HL-60 (cell line): ENCODE data around the gene GRB7.

ENCODE experiments used
- DNase-seq, 2 experiments: peaks; one replicate each; pipeline ENCODE4 v3.0.0-alpha.2; 2010 to 2020; ENCODE audit warnings: low read depth in 1 of 2, low spot score in 1 of 2
- H3K27ac ChIP-seq: fragments of 250-450 bp; sonication (Bioruptor Pico); replicated peaks from 2 replicates; pipeline ENCODE4 v1.5.1; 2020; ENCODE audit warnings: mild to moderate bottlenecking, moderate library complexity
- H3K27me3 ChIP-seq: fragments of 250-450 bp; sonication (Bioruptor Pico); 2 replicates; pipeline ENCODE4 v1.5.1; 2021; ENCODE audit warnings: mild to moderate bottlenecking, moderate library complexity; ENCODE audit not compliant: insufficient read depth, poor library complexity, severe bottlenecking
- H3K4me3 ChIP-seq: replicated peaks from 2 replicates; pipeline ENCODE4 v1.5.1; 2011; ENCODE audit warnings: mild to moderate bottlenecking, control low read depth, low read length; ENCODE audit not compliant: insufficient read depth
- CTCF ChIP-seq: IDR thresholded peaks from one replicate; pipeline ENCODE4 v1.5.1; 2011; ENCODE audit warnings: low read length, control low read depth, inconsistent platforms; ENCODE audit not compliant: insufficient read depth
- GABPA ChIP-seq: IDR thresholded peaks from 2 replicates; pipeline ENCODE4 v1.6.1; 2012; ENCODE audit warnings: low read depth
- POLR2AphosphoS5 ChIP-seq: IDR thresholded peaks from 2 replicates; pipeline ENCODE4 v1.6.1; 2012; ENCODE audit warnings: low read depth
- REST ChIP-seq: IDR thresholded peaks from 2 replicates; pipeline ENCODE4 v1.6.1; 2012; ENCODE audit warnings: low read depth; ENCODE audit not compliant: insufficient replicate concordance
- SPI1 ChIP-seq: IDR thresholded peaks from 2 replicates; pipeline ENCODE4 v1.6.1; 2012; ENCODE audit warnings: low read depth, mild to moderate bottlenecking, borderline replicate concordance

Gene GRB7

GRCh38 chr17:39777534-39778365 is 40.0 kb downstream of the GRB7 start:
- Histone ChIP-seq H3K27ac (no peak overlapping the region), H3K4me3 (no peak overlapping the region), H3K27me3 (no peaks in the 10 kb centered on the region)
- TF ChIP-seq POLR2AphosphoS5 (no peak), REST (no peak), GABPA (no peak), SPI1 (no peak), CTCF (no peak)
- DNase-seq, result no peak

GRCh38 chr17:39781031-39781860 is 43.5 kb downstream of the GRB7 start:
- DNase-seq, result no peak
- Histone ChIP-seq H3K27me3 (no peaks in the 10 kb centered on the region), H3K27ac (peak overlapping the region; percentile 64; the same call in 1 of the 2 replicates), H3K4me3 (no peak overlapping the region)
- no peak for TF ChIP-seq REST

- no peak overlapping the region for H3K4me3 ChIP-seq
- H3K27ac ChIP-seq, result peak overlapping the region; percentile 64
- no peak for DNase-seq
- H3K27me3 ChIP-seq, result no peaks in the 10 kb centered on the region
- TF ChIP-seq POLR2AphosphoS5 (no peak), REST (no peak), CTCF (no peak), SPI1 (no peak), GABPA (no peak)
Measured at GRCh38 chr17:39781861-39782213, 44.1 kb downstream of the GRB7 start.
